SK-N-SH (cell line): ENCODE data around the gene CDS1.

ENCODE experiments used
- CTCF ChIP-seq: fragments of 200-600 bp; sonication (generic); IDR thresholded peaks from 2 replicates; pipeline ENCODE4 v1.6.1; 2017; ENCODE audit warnings: antibody characterized with exemption, mild to moderate bottlenecking, moderate library complexity
- EP300 ChIP-seq, 2 experiments: IDR thresholded peaks; 2 replicates each; pipeline versions ENCODE4 v1.4.0 to v1.6.1; 2012; ENCODE audit warnings: borderline replicate concordance in 1 of 2, low read depth in 1 of 2, low read length in 1 of 2
- FOXM1 ChIP-seq: IDR thresholded peaks from 2 replicates; pipeline ENCODE4 v1.4.0; 2012; ENCODE audit warnings: low read depth, mild to moderate bottlenecking
- JUND ChIP-seq: IDR thresholded peaks from 2 replicates; pipeline ENCODE4 v1.4.0; 2012
- MAX ChIP-seq: IDR thresholded peaks from 2 replicates; pipeline ENCODE4 v1.4.0; 2012; ENCODE audit warnings: low read depth
- NFIC ChIP-seq: IDR thresholded peaks from 2 replicates; pipeline ENCODE4 v1.4.0; 2012; ENCODE audit warnings: borderline replicate concordance
- SMC3 ChIP-seq: IDR thresholded peaks from 2 replicates; pipeline ENCODE4 v1.6.1; 2012; ENCODE audit warnings: low read depth, low read length, improper control_type of control experiment
- TEAD4 ChIP-seq: IDR thresholded peaks from 2 replicates; pipeline ENCODE4 v1.4.0; 2012; ENCODE audit warnings: mild to moderate bottlenecking, borderline replicate concordance; ENCODE audit not compliant: insufficient read depth
- USF1 ChIP-seq: IDR thresholded peaks from 2 replicates; pipeline ENCODE4 v1.4.0; 2012; ENCODE audit warnings: low read depth, borderline replicate concordance
- USF2 ChIP-seq: fragments of 150-350 bp; IDR thresholded peaks from 2 replicates; pipeline ENCODE4 v1.6.1; 2017; ENCODE audit warnings: antibody characterized with exemption, low read length, low read depth, borderline replicate concordance

GRCh38 chr4:84614891-84615290, 32.0 kb downstream of the CDS1 start:
- TF ChIP-seq SMC3: no peak
- no peak for TF ChIP-seq MAX
- TF ChIP-seq NFIC: no peak
- TF ChIP-seq CTCF: no peak
- TF ChIP-seq USF1: no peak
- no peak for TF ChIP-seq JUND
- no peak for TF ChIP-seq FOXM1
- TF ChIP-seq TEAD4: no peak
- TF ChIP-seq EP300 (IDR thresholded peaks at IDR 0.05; ENCODE audit: borderline replicate concordance in 1 of 2, low read depth in 1 of 2, low read length in 1 of 2): no peak
- TF ChIP-seq USF2: no peak
